Measurements from ENCODE around the gene SLC35F3. TPM values are rescaled to one million over a fixed set of nuclear protein-coding genes. Genes with fewer than 3 reads are reported as not detected.

Gene SLC35F3
- total RNA-seq, 4 donors from 2014 or later, result 0.82 TPM; not detected in 3

DNA sequence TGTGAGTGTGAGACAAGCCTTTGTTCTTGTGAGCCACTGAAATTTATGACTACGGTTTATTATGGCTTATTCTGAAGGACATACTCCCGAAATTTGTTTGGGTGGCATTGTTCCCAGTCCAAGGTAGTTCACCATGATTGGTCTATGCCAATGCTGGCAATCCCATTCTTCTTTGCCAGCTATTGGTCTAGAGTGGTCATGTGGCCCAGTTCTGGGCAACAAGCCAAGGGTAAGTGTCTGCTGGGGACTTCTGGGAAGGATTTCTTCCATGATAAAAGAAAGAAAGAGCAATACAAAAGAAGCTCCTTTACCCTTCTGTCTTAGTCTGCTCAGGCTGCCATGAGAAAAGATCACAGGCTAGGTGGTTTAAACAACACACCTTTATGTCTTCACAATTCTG, 201.6 kb downstream of the SLC35F3 start:
- in situ Hi-C loops (cut with MboI; ENCODE audit: low sequenced_read_pairs in 4 of 4), result no loop called here
- ATAC-seq, result no peak

GRCh38 chr1:234107416-234108021, 203.0 kb downstream of the SLC35F3 start:
- no peaks in the 10 kb centered on the region for H3K27me3 ChIP-seq
- H3K4me1 ChIP-seq, result no peaks in the 10 kb centered on the region
- TF ChIP-seq CTCF (IDR thresholded peaks at IDR 0.05 in 4 of 5, conservative IDR thresholded peaks at IDR 0.05 in 1 of 5), result no peak
- no peak for TF ChIP-seq POLR2A (IDR thresholded peaks at IDR 0.05)
- in situ Hi-C loops (cut with MboI; ENCODE audit: low sequenced_read_pairs in 4 of 4) (no loop called here), intact Hi-C loops (cut with DNase I; ENCODE audit: low total_unique reads) (no loop called here)
- no peak overlapping the region for H3K4me3 ChIP-seq
- no peaks in the 10 kb centered on the region for H3K9me3 ChIP-seq
- no peak for DNase-seq
- H3K36me3 ChIP-seq, result no peaks in the 10 kb centered on the region
- no peak overlapping the region for H3K27ac ChIP-seq
- no peak for ATAC-seq

More for the DNA sequence above, 201.6 kb downstream of the SLC35F3 start:
- intact Hi-C loops (cut with DNase I; ENCODE audit: low total_unique reads), result no loop called here
- no peak overlapping the region for H3K27ac ChIP-seq
- no peak for DNase-seq
- H3K9me3 ChIP-seq, result no peaks in the 10 kb centered on the region
- H3K4me1 ChIP-seq, result no peaks in the 10 kb centered on the region
- no peak overlapping the region for H3K4me3 ChIP-seq
- no peaks in the 10 kb centered on the region for H3K36me3 ChIP-seq
- TF ChIP-seq CTCF (IDR thresholded peaks at IDR 0.05 in 4 of 5, conservative IDR thresholded peaks at IDR 0.05 in 1 of 5) (no peak), POLR2A (IDR thresholded peaks at IDR 0.05) (no peak)
- peaks cover 0 to 2% (median 0%) of the 10 kb centered on the region in 3 donors for H3K27me3 ChIP-seq

GRCh38 chr1:234108921-234109320, 204.4 kb downstream of the SLC35F3 start:
- intact Hi-C loops (cut with DNase I; ENCODE audit: low total_unique reads) (no loop called here), in situ Hi-C loops (cut with MboI; ENCODE audit: low sequenced_read_pairs in 4 of 4) (no loop called here)
- no peak overlapping the region for H3K4me3 ChIP-seq
- H3K27me3 ChIP-seq, result no peaks in the 10 kb centered on the region
- no peaks in the 10 kb centered on the region for H3K9me3 ChIP-seq
- no peaks in the 10 kb centered on the region for H3K36me3 ChIP-seq
- no peak for ATAC-seq
- DNase-seq, result no peak
- H3K27ac ChIP-seq, result no peak overlapping the region
- no peaks in the 10 kb centered on the region for H3K4me1 ChIP-seq
- TF ChIP-seq POLR2A (IDR thresholded peaks at IDR 0.05) (no peak), CTCF (IDR thresholded peaks at IDR 0.05 in 4 of 5, conservative IDR thresholded peaks at IDR 0.05 in 1 of 5) (no peak)

DNA sequence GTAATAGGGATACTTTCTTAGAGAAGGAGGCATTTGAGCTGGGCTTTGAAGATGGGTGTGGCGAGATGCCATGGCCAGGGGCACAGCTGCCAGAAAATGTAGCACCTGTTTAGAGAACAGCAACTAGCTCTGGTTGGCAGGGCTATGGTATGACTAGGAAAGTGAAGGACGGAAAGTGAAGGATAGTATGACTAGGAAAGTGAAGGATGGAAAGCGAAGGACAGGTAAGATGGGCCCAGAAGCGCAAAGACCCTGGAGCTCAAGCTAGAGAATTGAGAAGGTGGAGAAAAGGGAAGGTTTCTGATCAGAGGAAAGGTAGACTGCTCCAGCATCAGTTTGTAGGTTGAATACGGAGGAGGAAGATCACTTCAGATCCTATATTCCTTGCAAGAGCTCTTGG, 205.4 kb downstream of the SLC35F3 start:
- Histone ChIP-seq H3K36me3 (no peaks in the 10 kb centered on the region), H3K9me3 (no peaks in the 10 kb centered on the region), H3K27ac (no peak overlapping the region), H3K27me3 (no peaks in the 10 kb centered on the region), H3K4me1 (no peaks in the 10 kb centered on the region), H3K4me3 (no peak overlapping the region)
- intact Hi-C loops (cut with DNase I; ENCODE audit: low total_unique reads), result loop anchor here (5.0 kb wide), 1 partner anchor 992 kb away; no protein-coding TSS in a partner anchor
- TF ChIP-seq POLR2A (IDR thresholded peaks at IDR 0.05), result no peak
- TF ChIP-seq CTCF (IDR thresholded peaks at IDR 0.05 in 4 of 5, conservative IDR thresholded peaks at IDR 0.05 in 1 of 5), result no peak
- in situ Hi-C loops (cut with MboI; ENCODE audit: low sequenced_read_pairs in 4 of 4), result no loop called here
- DNase-seq (no peak), ATAC-seq (no peak)
